Parietal lobe (tissue), 2 donors: ENCODE results near the gene MAP4. TPM values are rescaled to one million over a fixed set of nuclear protein-coding genes. Genes with fewer than 3 reads are reported as not detected.

Experiments used
- small RNA-seq: library from RNA; depleted of rRNA; stranded (forward); fragments of <200 nt; gene quantifications from one replicate; pipeline ENCODE3, GENCODE V24; 2014; ENCODE audit warnings: low replicate concordance
- total RNA-seq: library from RNA; depleted of rRNA; stranded (reverse); fragments of >200 nt; gene quantifications from one replicate; pipeline ENCODE4 v1.2.3, GENCODE V29; 2014

MAP4 gene, protein sequence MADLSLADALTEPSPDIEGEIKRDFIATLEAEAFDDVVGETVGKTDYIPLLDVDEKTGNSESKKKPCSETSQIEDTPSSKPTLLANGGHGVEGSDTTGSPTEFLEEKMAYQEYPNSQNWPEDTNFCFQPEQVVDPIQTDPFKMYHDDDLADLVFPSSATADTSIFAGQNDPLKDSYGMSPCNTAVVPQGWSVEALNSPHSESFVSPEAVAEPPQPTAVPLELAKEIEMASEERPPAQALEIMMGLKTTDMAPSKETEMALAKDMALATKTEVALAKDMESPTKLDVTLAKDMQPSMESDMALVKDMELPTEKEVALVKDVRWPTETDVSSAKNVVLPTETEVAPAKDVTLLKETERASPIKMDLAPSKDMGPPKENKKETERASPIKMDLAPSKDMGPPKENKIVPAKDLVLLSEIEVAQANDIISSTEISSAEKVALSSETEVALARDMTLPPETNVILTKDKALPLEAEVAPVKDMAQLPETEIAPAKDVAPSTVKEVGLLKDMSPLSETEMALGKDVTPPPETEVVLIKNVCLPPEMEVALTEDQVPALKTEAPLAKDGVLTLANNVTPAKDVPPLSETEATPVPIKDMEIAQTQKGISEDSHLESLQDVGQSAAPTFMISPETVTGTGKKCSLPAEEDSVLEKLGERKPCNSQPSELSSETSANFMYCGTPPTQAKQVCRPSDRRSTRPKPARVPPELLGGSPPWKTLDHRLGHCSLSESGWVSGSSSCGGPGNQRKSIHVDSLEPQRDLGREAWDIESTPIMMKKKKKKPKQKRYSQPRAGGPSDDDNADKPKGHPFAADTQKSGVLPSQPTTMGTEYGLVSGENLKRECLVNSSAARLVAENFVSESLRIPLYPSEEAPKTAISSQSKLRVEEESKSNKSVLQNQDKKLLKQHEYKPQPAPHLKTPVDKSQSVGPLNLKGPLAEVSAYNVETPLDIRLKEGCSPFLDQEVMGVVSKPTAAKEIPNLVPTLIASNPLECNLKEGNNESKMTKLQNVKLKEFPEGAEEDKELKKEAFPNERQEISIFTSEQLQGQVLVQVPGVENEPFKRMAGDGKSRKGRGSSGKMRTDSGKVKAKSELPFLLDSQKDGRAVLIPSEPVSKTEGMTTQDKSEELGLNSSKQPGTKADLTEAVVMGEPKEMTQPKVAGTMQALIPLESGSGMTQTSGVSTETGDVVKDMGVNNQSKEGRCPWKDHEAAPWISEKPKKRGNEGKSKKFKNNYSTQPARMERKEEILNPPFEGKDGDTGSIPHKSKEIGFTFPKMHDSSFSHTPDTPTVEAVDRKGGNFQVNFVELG (N-terminal part only)
- 200 TPM for total RNA-seq

DNA sequence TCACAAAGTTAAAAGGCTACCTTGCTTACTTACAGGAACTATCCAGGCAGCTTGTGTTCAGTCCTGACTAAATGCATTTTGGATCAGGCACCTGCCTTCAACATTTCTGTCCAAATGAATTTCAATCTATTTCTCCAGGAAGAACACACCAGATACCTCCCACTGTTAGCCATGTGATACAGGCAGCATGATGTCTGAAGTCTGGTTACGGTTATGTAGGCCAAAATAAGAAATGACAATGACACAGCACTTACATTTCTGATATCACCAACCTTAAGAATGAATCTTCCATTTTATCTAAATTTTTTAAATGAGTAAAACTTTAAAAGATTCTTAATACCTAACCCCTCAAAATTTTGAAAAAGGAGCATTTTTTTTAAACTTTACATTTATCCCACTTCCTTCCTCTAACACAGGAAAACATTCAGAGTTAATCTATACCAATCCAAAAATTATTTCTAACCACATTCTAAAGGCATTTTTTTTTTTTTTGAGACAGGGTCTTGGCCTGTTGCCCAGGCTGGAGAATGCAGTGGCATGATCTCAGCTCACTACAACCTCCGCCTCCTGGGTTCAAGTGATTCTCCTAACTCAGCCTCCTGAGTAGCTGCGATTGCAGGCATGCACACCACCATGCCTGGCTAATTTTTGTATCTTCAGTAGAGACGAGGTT, at the start of gene MAP4:
Gene MAP4, minus strand, starts transcription at position 116 of the 673 bp plus-strand sequence. CDS start 17,556 bp downstream, outside the sequence.

GRCh38 chr3:47802734-47803479, 213.3 kb downstream of the MAP4 start, which contains the start of gene DHX30:
TSS of gene DHX30 (plus strand) at chr3:47803138. CDS start at chr3:47810684, 7,546 bp downstream.

Small RNA genes lying within 50 kb of the gene (small RNA-seq; reads per million reads assigned to genes)
- gene AC124916.2 (not detected), gene MIR1226 (0.15 reads per million), gene RF00019 (not detected), gene RF02271 (not detected)

Other genes with a start within 250 kb of the MAP4 start
- 128 TPM for gene SMARCC1, start 234.5 kb downstream of the MAP4 start, total RNA-seq
- gene DHX30, start 213.3 kb downstream of the MAP4 start, total RNA-seq = 98.9 TPM
- 6.9 TPM for gene CDC25A, start 172.0 kb upstream of the MAP4 start, total RNA-seq
- not detected for gene CAMP, start 207.1 kb upstream of the MAP4 start, total RNA-seq
- 49.5 TPM for gene ZNF589, start 224.7 kb upstream of the MAP4 start, total RNA-seq